HG03521 (cell line): Measurements from ENCODE around the gene PRDM11.

ENCODE experiments used
- ATAC-seq: cut with Tn5 transposase; IDR thresholded peaks from one replicate; pipeline ENCODE4 v1.9.1; 2021; ENCODE audit warnings: mild to moderate bottlenecking, moderate library complexity; ENCODE audit not compliant: unreplicated experiment

The PRDM11 gene

GRCh38 chr11:45209000-45209879, 62.8 kb downstream of the PRDM11 start:
- ATAC-seq = no peak

GRCh38 chr11:45209891-45210699, 63.7 kb downstream of the PRDM11 start:
- no peak for ATAC-seq

GRCh38 chr11:45210846-45211245, 64.4 kb downstream of the PRDM11 start:
- ATAC-seq = no peak

GRCh38 chr11:45211732-45212131, 65.3 kb downstream of the PRDM11 start:
- ATAC-seq = no peak

GRCh38 chr11:45212566-45213315, 66.3 kb downstream of the PRDM11 start:
- no peak for ATAC-seq

GRCh38 chr11:45213316-45213665, 66.9 kb downstream of the PRDM11 start:
- ATAC-seq = no peak

- ATAC-seq = no peak
Measured at GRCh38 chr11:45213717-45214116, 67.3 kb downstream of the PRDM11 start.

- ATAC-seq = no peak
Measured at GRCh38 chr11:45215098-45215865, 68.8 kb downstream of the PRDM11 start.

GRCh38 chr11:45216031-45216430, 69.6 kb downstream of the PRDM11 start:
- ATAC-seq = no peak

- ATAC-seq = no peak
Measured at GRCh38 chr11:45216901-45217300, 70.5 kb downstream of the PRDM11 start.

- no peak for ATAC-seq
Measured at GRCh38 chr11:45217991-45218390, 71.6 kb downstream of the PRDM11 start.

- ATAC-seq = no peak
Measured at GRCh38 chr11:45218705-45219104, 72.3 kb downstream of the PRDM11 start.

GRCh38 chr11:45219411-45219810, 73.0 kb downstream of the PRDM11 start:
- no peak for ATAC-seq

- ATAC-seq = no peak
Measured at GRCh38 chr11:45223496-45223895, 77.1 kb downstream of the PRDM11 start.

GRCh38 chr11:45224766-45225165, 78.3 kb downstream of the PRDM11 start:
- ATAC-seq = no peak

- ATAC-seq = no peak
Measured at GRCh38 chr11:45225277-45225676, 78.8 kb downstream of the PRDM11 start.

- no peak for ATAC-seq
Measured at GRCh38 chr11:45225961-45226871, 79.8 kb downstream of the PRDM11 start.

- ATAC-seq = no peak
Measured at GRCh38 chr11:45226901-45227300, 80.5 kb downstream of the PRDM11 start.

- ATAC-seq = no peak
Measured at GRCh38 chr11:45227836-45228235, 81.4 kb downstream of the PRDM11 start.
